IMR-90 (cell line): ENCODE data around the gene PTPRU. TPM values are rescaled to one million over a fixed set of nuclear protein-coding genes. Genes with fewer than 3 reads are reported as not detected.
A peak's percentile ranks its signal among the peaks of the same experiment; 100 is the strongest.

ENCODE experiments used
- ATAC-seq: fragments of 200-7000 bp; cut with Tn5 transposase; 2 replicates; pipeline ENCODE4 v1.9.1; 2020; ENCODE audit warnings: low read depth, mild to moderate bottlenecking, moderate library complexity
- BruUV-seq: library from RNA; stranded (reverse); fragments of 400-500 nt; replicated peaks from 2 replicates; lab custom pipeline; 2021; lab: Mats Ljungman, UMichigan
- CTCF ChIA-PET: fragments of 300-600 bp; formaldehyde crosslinking; extraction: SDS; loops from one replicate; lab custom pipeline; 2021; ENCODE audit warnings: antibody characterized with exemption; lab: Yijun Ruan, JAX
- POLR2A ChIA-PET: fragments of 300-600 bp; sonication (Branson Sonifier 250); formaldehyde crosslinking; loops from one replicate; lab custom pipeline; 2022; ENCODE audit warnings: antibody characterized with exemption; ENCODE audit not compliant: unreplicated experiment; lab: Charles Lee
- DNase-seq: peaks from one replicate; pipeline ENCODE4 v3.0.0; 2013
- H2AFZ ChIP-seq: replicated peaks from 2 replicates; pipeline ENCODE3; 2013; ENCODE audit warnings: low read length, mild to moderate bottlenecking; ENCODE audit not compliant: poor library complexity
- H2AK5ac ChIP-seq: 2 replicates; pipeline ENCODE4 v1.6.1; 2013; ENCODE audit warnings: low read depth, low read length, inconsistent platforms
- H2AK9ac ChIP-seq: replicated peaks from 2 replicates; pipeline ENCODE3; 2013; ENCODE audit warnings: mild to moderate bottlenecking, low read depth, low read length, moderate library complexity; ENCODE audit not compliant: poor library complexity
- H2BK120ac ChIP-seq: 2 replicates; pipeline ENCODE4 v1.6.1; 2013; ENCODE audit warnings: low read depth, low read length, inconsistent platforms
- H2BK15ac ChIP-seq: 3 replicates; pipeline ENCODE4 v1.6.1; 2013; ENCODE audit warnings: low read depth, low read length, inconsistent platforms
- H2BK20ac ChIP-seq: 2 replicates; pipeline ENCODE4 v1.6.1; 2013; ENCODE audit warnings: low read depth, mild to moderate bottlenecking, inconsistent platforms, low read length, moderate library complexity
- H2BK5ac ChIP-seq: 2 replicates; pipeline ENCODE4 v1.6.1; 2013; ENCODE audit warnings: mild to moderate bottlenecking, low read depth, low read length, inconsistent platforms; ENCODE audit not compliant: poor library complexity, severe bottlenecking
- H3K14ac ChIP-seq: replicated peaks from 2 replicates; pipeline ENCODE4 v1.6.1; 2013; ENCODE audit warnings: low read depth, low read length, inconsistent platforms
- H3K18ac ChIP-seq: 2 replicates; pipeline ENCODE4 v1.6.1; 2013; ENCODE audit warnings: low read depth, low read length, control low read depth
- H3K23ac ChIP-seq: 2 replicates; pipeline ENCODE4 v1.6.1; 2013; ENCODE audit warnings: low read depth, low read length, inconsistent platforms
- H3K27ac ChIP-seq: 2 replicates; pipeline ENCODE4 v1.5.1; 2013; ENCODE audit warnings: mild to moderate bottlenecking, control low read depth, low read length; ENCODE audit not compliant: insufficient read depth
- H3K27me3 ChIP-seq: 2 replicates; pipeline ENCODE4 v1.6.1; 2013; ENCODE audit warnings: low read length; ENCODE audit not compliant: control insufficient read depth, insufficient read depth
- H3K36me3 ChIP-seq: 2 replicates; pipeline ENCODE4 v1.6.1; 2013; ENCODE audit warnings: low read length, mixed read lengths; ENCODE audit not compliant: control insufficient read depth, insufficient read depth
- H3K4ac ChIP-seq: 2 replicates; pipeline ENCODE4 v1.6.1; 2013; ENCODE audit warnings: low read depth, low read length, inconsistent platforms
- H3K4me1 ChIP-seq: 2 replicates; pipeline ENCODE4 v1.6.1; 2013; ENCODE audit warnings: low read length, mixed read lengths; ENCODE audit not compliant: control insufficient read depth, insufficient read depth
- H3K4me2 ChIP-seq: 2 replicates; pipeline ENCODE4 v1.6.1; 2013; ENCODE audit warnings: low read depth, mild to moderate bottlenecking, control low read depth, low read length, moderate library complexity
- H3K4me3 ChIP-seq: 2 replicates; pipeline ENCODE4 v1.5.1; 2013; ENCODE audit warnings: low read depth, mild to moderate bottlenecking, control low read depth, low read length, moderate library complexity; ENCODE audit not compliant: insufficient read depth
- H3K56ac ChIP-seq: 2 replicates; pipeline ENCODE4 v1.6.1; 2013; ENCODE audit warnings: low read length, inconsistent platforms; ENCODE audit not compliant: insufficient read depth; ENCODE audit errors: extremely low read depth
- H3K79me1 ChIP-seq, 2 experiments: 2 replicates each; pipeline ENCODE4 v1.6.1; 2013; ENCODE audit warnings: low read length in 2 of 2, inconsistent platforms in 1 of 2, low read depth in 1 of 2
- H3K9ac ChIP-seq: 2 replicates; pipeline ENCODE4 v1.6.1; 2013; ENCODE audit warnings: low read depth, low read length, control low read depth
- H3K9me1 ChIP-seq: 2 replicates; pipeline ENCODE4 v1.6.1; 2013; ENCODE audit warnings: low read length, inconsistent platforms; ENCODE audit not compliant: insufficient read depth
- H3K9me3 ChIP-seq: 2 replicates; pipeline ENCODE4 v1.6.1; 2013; ENCODE audit warnings: low read length; ENCODE audit not compliant: control insufficient read depth, insufficient read depth
- H4K20me1 ChIP-seq: 2 replicates; pipeline ENCODE4 v1.6.1; 2013; ENCODE audit warnings: low read length, inconsistent platforms; ENCODE audit not compliant: insufficient read depth
- H4K5ac ChIP-seq: 2 replicates; pipeline ENCODE4 v1.6.1; 2013; ENCODE audit warnings: mild to moderate bottlenecking, low read depth, low read length, control low read depth
- H4K8ac ChIP-seq, 2 experiments: 2 replicates each; pipeline ENCODE4 v1.6.1; 2013; ENCODE audit warnings: low read depth in 2 of 2, low read length in 2 of 2, control low read depth in 1 of 2, inconsistent platforms in 1 of 2
- H4K91ac ChIP-seq: 2 replicates; pipeline ENCODE4 v1.6.1; 2013; ENCODE audit warnings: low read depth, low read length, inconsistent platforms; ENCODE audit not compliant: insufficient read depth
- BHLHE40 ChIP-seq: fragments of 150-350 bp; IDR thresholded peaks from 2 replicates; pipeline ENCODE4 v1.6.1; 2016; ENCODE audit warnings: mild to moderate bottlenecking, low read depth, low read length
- CEBPB ChIP-seq: IDR thresholded peaks from 2 replicates; pipeline ENCODE4 v1.6.1; 2012; ENCODE audit warnings: low read depth, low read length, improper control_type of control experiment
- MAFK ChIP-seq: IDR thresholded peaks from 2 replicates; pipeline ENCODE4 v1.6.1; 2012; ENCODE audit warnings: low read depth, low read length, improper control_type of control experiment
- MXI1 ChIP-seq: IDR thresholded peaks from 2 replicates; pipeline ENCODE4 v1.6.1; 2012; ENCODE audit warnings: low read depth, mild to moderate bottlenecking, low read length, moderate library complexity, borderline replicate concordance
- NFE2L2 ChIP-seq: fragments of 150-350 bp; IDR thresholded peaks from 2 replicates; pipeline ENCODE4 v1.6.1; 2016; ENCODE audit warnings: low read depth, mild to moderate bottlenecking, low read length
- RAD21 ChIP-seq: IDR thresholded peaks from 2 replicates; pipeline ENCODE4 v1.6.1; 2012; ENCODE audit warnings: low read length, improper control_type of control experiment
- SMC3 ChIP-seq: fragments of 150-350 bp; IDR thresholded peaks from 2 replicates; pipeline ENCODE4 v1.6.1; 2016; ENCODE audit warnings: low read depth, mild to moderate bottlenecking, antibody characterized with exemption, low read length, moderate library complexity
- WGBS, 2 experiments: methylation state at CpG; one replicate each; pipeline versions ENCODE4 v1.1.5 to v1.1.7; 2013; ENCODE audit warnings: missing lambda C conversion rate in 2 of 2; ENCODE audit not compliant: insufficient read length in 1 of 2; ENCODE audit errors: extremely low coverage in 2 of 2; 5-methylcytosine and 5-hydroxymethylcytosine counted together
- dilution Hi-C: fragments of 300-500 bp; cut with HindIII; formaldehyde crosslinking; loops from one replicate; pipeline ENCODE4 v1.14.3; 2018; ENCODE audit warnings: low sequenced_read_pairs; ENCODE audit not compliant: unreplicated experiment
- in situ Hi-C: fragments of 300-500 bp; cut with MboI; formaldehyde crosslinking; loops from 3 replicates; pipeline ENCODE4 v1.14.3; 2019; ENCODE audit warnings: low sequenced_read_pairs, inconsistent platforms, mixed read lengths
- intact Hi-C: fragments of 100-400 bp; cut with micrococcal nuclease; formaldehyde crosslinking; loops from 2 replicates; pipeline ENCODE4 v1.10.0; 2022
- polyA plus RNA-seq, 3 experiments: library from polyadenylated mRNA; depleted of rRNA; stranded (reverse); fragments of >200 nt; gene quantifications; 2 replicates each; pipeline ENCODE4 v1.2.3, GENCODE V29; 2012; ENCODE audit warnings: low replicate concordance in 1 of 3
- total RNA-seq: library from RNA; depleted of rRNA; stranded (reverse); fragments of >200 nt; gene quantifications from 2 replicates; pipeline ENCODE4 v1.2.3, GENCODE V29; 2012

PTPRU gene
- total and polyA plus RNA-seq, 2 of the 4 experiments (the other 2 are of a cell fraction) = 7.0 to 10.7 TPM

- TF ChIP-seq CEBPB (no peak; the same call in 1 of the 2 replicates), MXI1 (peak; percentile 47; the same call in 1 of the 2 replicates), RAD21 (peak; percentile 99), SMC3 (peak; percentile 95)
Observed at GRCh38 chr1:29202584-29203340, 33.6 kb upstream of the PTPRU start (continued).

- POLR2A ChIA-PET = no interaction called here
- Histone ChIP-seq H3K79me1 (peaks cover 0 to 5% of the 10 kb centered on the region in 2 experiments; a peak in 1 of 4 replicates), H3K36me3 (peaks cover 21% of the 10 kb centered on the region), H2BK15ac (no peak overlapping the region), H3K23ac (no peak overlapping the region), H3K27ac (no peak overlapping the region), H3K4me3 (no peak overlapping the region), H2AFZ (no peak overlapping the region), H2BK5ac (no peak overlapping the region), H2BK20ac (no peak overlapping the region), H4K5ac (no peak overlapping the region), H3K9me1 (peaks cover 10% of the 10 kb centered on the region), H3K14ac (no peak overlapping the region), H3K9ac (no peak overlapping the region), H2AK9ac (no peak overlapping the region), H4K8ac (no peak overlapping the region), H2AK5ac (no peak overlapping the region), H3K18ac (no peak overlapping the region), H3K56ac (no peak overlapping the region), H3K4ac (no peak overlapping the region), H3K4me1 (peaks cover 11% of the 10 kb centered on the region), H4K91ac (no peak overlapping the region), H3K9me3 (no peaks in the 10 kb centered on the region), H2BK120ac (no peak overlapping the region), H3K4me2 (no peak overlapping the region), H3K27me3 (no peaks in the 10 kb centered on the region), H4K20me1 (no peaks in the 10 kb centered on the region)
- DNase-seq (no peak), ATAC-seq (no peak)
- CTCF ChIA-PET = interaction anchor here (1.9 to 2.1 kb wide), 2 partner anchors 11 to 326 kb away, joined by 5 to 9 read pairs; no protein-coding TSS in a partner anchor
- no CpG with 5 or more reads among the region's 4 CpGs for WGBS, 2 experiments
- intact Hi-C loops (no loop called here), in situ Hi-C loops (loop anchor here (10.0 kb wide), 1 partner anchor 424 kb away; no protein-coding TSS in a partner anchor), dilution Hi-C loops (no loop called here)
- BruUV-seq = no TSS peak
- no peak for TF ChIP-seq CEBPB
- no peak for TF ChIP-seq BHLHE40
- no peak for TF ChIP-seq NFE2L2
- TF ChIP-seq MAFK = no peak
- TF ChIP-seq SMC3 = no peak
Observed at GRCh38 chr1:29208442-29208841, 27.9 kb upstream of the PTPRU start.
